Suprapubic skin (tissue), 4 donors: ENCODE results near the gene NDUFS2. TPM values are rescaled to one million over a fixed set of nuclear protein-coding genes. Genes with fewer than 3 reads are reported as not detected.

ENCODE experiments used
- DNase-seq, 2 donors: peaks; one replicate each; pipeline ENCODE4 v3.0.0-alpha.2; 2019; ENCODE audit warnings: low spot score in 2 of 2
- H3K27ac ChIP-seq: fragments of 200-600 bp; sonication (generic); one replicate; pipeline ENCODE4 v1.5.1; 2019
- H3K27me3 ChIP-seq: fragments of 200-600 bp; sonication (generic); one replicate; pipeline ENCODE4 v1.5.1; 2019
- H3K36me3 ChIP-seq: fragments of 200-600 bp; sonication (generic); one replicate; pipeline ENCODE4 v1.5.1; 2019
- H3K4me1 ChIP-seq: fragments of 200-600 bp; sonication (generic); one replicate; pipeline ENCODE4 v1.5.1; 2019
- H3K4me3 ChIP-seq: fragments of 200-600 bp; sonication (generic); one replicate; pipeline ENCODE4 v1.5.1; 2019; ENCODE audit warnings: mild to moderate bottlenecking
- H3K9me3 ChIP-seq: fragments of 200-600 bp; sonication (generic); one replicate; pipeline ENCODE4 v1.5.1; 2019
- EP300 ChIP-seq: sonication (generic); formaldehyde crosslinking; IDR thresholded peaks from one replicate; pipeline ENCODE4 v1.6.1; 2017; ENCODE audit warnings: antibody characterized with exemption
- POLR2A ChIP-seq, 2 donors: fragments of 450-650 bp; IDR thresholded peaks; one replicate each; pipeline ENCODE4 v1.6.1; 2017; ENCODE audit warnings: antibody characterized with exemption in 2 of 2, mild to moderate bottlenecking in 2 of 2, moderate library complexity in 2 of 2
- POLR2AphosphoS5 ChIP-seq, 3 donors: sonication (generic); formaldehyde crosslinking; IDR thresholded peaks; one replicate each; pipeline ENCODE4 v1.6.1; 2017; ENCODE audit warnings: antibody characterized with exemption in 3 of 3
- WGBS: methylation state at CpG from one replicate; pipeline ENCODE4 v1.1.5; 2018; 5-methylcytosine and 5-hydroxymethylcytosine counted together
- total RNA-seq, 4 donors: library from RNA; depleted of rRNA; stranded (reverse); fragments of >200 nt; gene quantifications; one replicate each; pipeline ENCODE4 v1.1.0, GENCODE V29; 2016
- TF ChIP-seq, protein P1 (sequence below), 2 donors: fragments of 200-600 bp in 1 of 2; fragments of 450-650 bp in 1 of 2; sonication (generic) in 1 of 2; IDR thresholded peaks; one replicate each; pipeline ENCODE4 v1.5.1; 2016 to 2019; ENCODE audit warnings: antibody characterized with exemption in 2 of 2, mild to moderate bottlenecking in 1 of 2, moderate library complexity in 1 of 2

The NDUFS2 gene
- total RNA-seq, 4 donors from 2014 or later: 99.1 to 132 (median 112) TPM

GRCh38 chr1:161261261-161262235 lies 59.4 kb downstream of the NDUFS2 start:
- Histone ChIP-seq H3K27ac (no peak overlapping the region), H3K4me1 (peaks cover 26% of the 10 kb centered on the region), H3K36me3 (no peaks in the 10 kb centered on the region), H3K9me3 (peaks cover 8% of the 10 kb centered on the region), H3K4me3 (no peak overlapping the region), H3K27me3 (peaks cover 34% of the 10 kb centered on the region)
- 66% methylated on average over 12 of the region's 12 CpGs for WGBS
- DNase-seq: no peak
- no peak for TF ChIP-seq POLR2A (IDR thresholded peaks at IDR 0.05)
- TF ChIP-seq EP300: no peak
- no peak for TF ChIP-seq POLR2AphosphoS5 (IDR thresholded peaks at IDR 0.05)
- TF ChIP-seq, protein P1, sequence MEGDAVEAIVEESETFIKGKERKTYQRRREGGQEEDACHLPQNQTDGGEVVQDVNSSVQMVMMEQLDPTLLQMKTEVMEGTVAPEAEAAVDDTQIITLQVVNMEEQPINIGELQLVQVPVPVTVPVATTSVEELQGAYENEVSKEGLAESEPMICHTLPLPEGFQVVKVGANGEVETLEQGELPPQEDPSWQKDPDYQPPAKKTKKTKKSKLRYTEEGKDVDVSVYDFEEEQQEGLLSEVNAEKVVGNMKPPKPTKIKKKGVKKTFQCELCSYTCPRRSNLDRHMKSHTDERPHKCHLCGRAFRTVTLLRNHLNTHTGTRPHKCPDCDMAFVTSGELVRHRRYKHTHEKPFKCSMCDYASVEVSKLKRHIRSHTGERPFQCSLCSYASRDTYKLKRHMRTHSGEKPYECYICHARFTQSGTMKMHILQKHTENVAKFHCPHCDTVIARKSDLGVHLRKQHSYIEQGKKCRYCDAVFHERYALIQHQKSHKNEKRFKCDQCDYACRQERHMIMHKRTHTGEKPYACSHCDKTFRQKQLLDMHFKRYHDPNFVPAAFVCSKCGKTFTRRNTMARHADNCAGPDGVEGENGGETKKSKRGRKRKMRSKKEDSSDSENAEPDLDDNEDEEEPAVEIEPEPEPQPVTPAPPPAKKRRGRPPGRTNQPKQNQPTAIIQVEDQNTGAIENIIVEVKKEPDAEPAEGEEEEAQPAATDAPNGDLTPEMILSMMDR (IDR thresholded peaks at IDR 0.05): no peak

Other genes starting within 250 kb of the NDUFS2 start
- gene ITLN2, start 247.6 kb upstream of the NDUFS2 start, total RNA-seq: 1 to 10 TPM in 1 of 4 donors, under 1 TPM in 1, not detected in 2; 0.55 to 1.2 TPM
- 100 to 1,000 TPM; 101 to 112 (median 107) TPM for gene F11R, start 181.2 kb upstream of the NDUFS2 start, total RNA-seq
- gene TSTD1, start 163.4 kb upstream of the NDUFS2 start, total RNA-seq: 100 to 1,000 TPM in 2 of 4 donors, 10 to 100 TPM in 2; 70.0 to 123 (median 98.8) TPM
- 10 to 100 TPM; 33.9 to 88.7 (median 43.7) TPM for gene USF1, start 156.4 kb upstream of the NDUFS2 start, total RNA-seq
- 10 to 100 TPM; 12.3 to 46.2 (median 14.5) TPM for gene ARHGAP30, start 132.5 kb upstream of the NDUFS2 start, total RNA-seq
- 100 to 1,000 TPM; 126 to 188 (median 164) TPM for gene NECTIN4, start 112.8 kb upstream of the NDUFS2 start, total RNA-seq
- gene KLHDC9, start 104.0 kb upstream of the NDUFS2 start, total RNA-seq: 1 to 10 TPM in 3 of 4 donors, not detected in 1; 1.3 to 4.0 (median 1.4) TPM
- gene PFDN2, start 84.3 kb upstream of the NDUFS2 start, total RNA-seq: 10 to 100 TPM; 21.3 to 33.9 (median 27.1) TPM
- 10 to 100 TPM; 28.3 to 58.2 (median 39.6) TPM for gene NIT1, start 84.3 kb upstream of the NDUFS2 start, total RNA-seq
- gene DEDD, start 69.7 kb upstream of the NDUFS2 start, total RNA-seq: 10 to 100 TPM; 24.4 to 47.0 (median 36.6) TPM
- gene UFC1, start 48.4 kb upstream of the NDUFS2 start, total RNA-seq: 10 to 100 TPM; 44.2 to 98.8 (median 80.2) TPM
- 10 to 100 TPM; 18.7 to 37.0 (median 28.8) TPM for gene USP21, start 42.9 kb upstream of the NDUFS2 start, total RNA-seq
- 10 to 100 TPM; 22.2 to 75.2 (median 37.2) TPM for gene PPOX, start 35.9 kb upstream of the NDUFS2 start, total RNA-seq
- gene B4GALT3, start 24.9 kb upstream of the NDUFS2 start, total RNA-seq: 10 to 100 TPM; 26.9 to 36.6 (median 30.0) TPM
- 1 to 10 TPM in 3 of 4 donors, under 1 TPM in 1; 0.93 to 9.9 (median 6.3) TPM for gene ADAMTS4, start 3.3 kb upstream of the NDUFS2 start, total RNA-seq
- gene FCER1G, start 12.9 kb downstream of the NDUFS2 start, total RNA-seq: 10 to 100 TPM in 1 of 4 donors, 1 to 10 TPM in 2, not detected in 1; 2.3 to 12.6 (median 4.6) TPM
- gene APOA2, start 21.3 kb downstream of the NDUFS2 start, total RNA-seq: 10 to 100 TPM in 1 of 4 donors, not detected in 3; 29.6 TPM
- 10 to 100 TPM in 2 of 4 donors, 1 to 10 TPM in 2; 6.7 to 21.0 (median 8.7) TPM for gene TOMM40L, start 23.7 kb downstream of the NDUFS2 start, total RNA-seq
- gene NR1I3, start 35.8 kb downstream of the NDUFS2 start, total RNA-seq: 1 to 10 TPM in 1 of 4 donors, not detected in 3; 1.2 TPM
- 10 to 100 TPM in 1 of 4 donors, 1 to 10 TPM in 3; 2.7 to 10.1 (median 3.7) TPM for gene PCP4L1, start 56.4 kb downstream of the NDUFS2 start, total RNA-seq
- gene MPZ, start 107.6 kb downstream of the NDUFS2 start, total RNA-seq: 1 to 10 TPM; 2.0 to 3.9 (median 2.7) TPM
- gene SDHC, start 112.0 kb downstream of the NDUFS2 start, total RNA-seq: 10 to 100 TPM; 45.0 to 84.6 (median 60.7) TPM
- not detected for gene CFAP126, start 165.5 kb downstream of the NDUFS2 start, total RNA-seq